H9 (cell line): ENCODE data around the gene PRDM1. TPM values are rescaled to one million over a fixed set of nuclear protein-coding genes. Genes with fewer than 3 reads are reported as not detected.
A peak's percentile ranks its signal among the peaks of the same experiment; 100 is the strongest.

Experiments used
- DNase-seq: peaks from one replicate; pipeline ENCODE4 v3.0.0-alpha.2; 2017
- H2AFZ ChIP-seq: one replicate; pipeline ENCODE4 v1.6.1; 2013; ENCODE audit warnings: mild to moderate bottlenecking, low read length, control low read depth, moderate library complexity
- H2AK5ac ChIP-seq: 2 replicates; pipeline ENCODE4 v1.6.1; 2013; ENCODE audit warnings: low read length, control low read depth, mixed read lengths; ENCODE audit not compliant: insufficient read length
- H2BK120ac ChIP-seq: one replicate; pipeline ENCODE4 v1.6.1; 2013; ENCODE audit warnings: low read depth, mild to moderate bottlenecking, low read length, control low read depth, inconsistent platforms; ENCODE audit not compliant: poor library complexity, severe bottlenecking
- H2BK12ac ChIP-seq: 2 replicates; pipeline ENCODE4 v1.6.1; 2013; ENCODE audit warnings: low read length, control low read depth, mixed read lengths, low read depth; ENCODE audit not compliant: insufficient read length
- H2BK15ac ChIP-seq: 2 replicates; pipeline ENCODE4 v1.6.1; 2013; ENCODE audit warnings: low read depth, low read length, control low read depth
- H2BK20ac ChIP-seq: one replicate; pipeline ENCODE4 v1.6.1; 2013; ENCODE audit warnings: low read depth, mild to moderate bottlenecking, low read length, control low read depth, inconsistent platforms; ENCODE audit not compliant: poor library complexity, severe bottlenecking
- H2BK5ac ChIP-seq: 2 replicates; pipeline ENCODE4 v1.6.1; 2013; ENCODE audit warnings: low read length, control low read depth, mixed read lengths; ENCODE audit not compliant: insufficient read length
- H3K14ac ChIP-seq: 2 replicates; pipeline ENCODE4 v1.6.1; 2013; ENCODE audit warnings: low read length, control low read depth; ENCODE audit not compliant: insufficient read depth
- H3K18ac ChIP-seq: 2 replicates; pipeline ENCODE4 v1.6.1; 2013; ENCODE audit warnings: low read depth, mild to moderate bottlenecking, mixed read lengths, low read length, control low read depth; ENCODE audit not compliant: insufficient read length
- H3K23ac ChIP-seq: 2 replicates; pipeline ENCODE4 v1.6.1; 2013; ENCODE audit warnings: low read length, control low read depth, mixed read lengths, low read depth; ENCODE audit not compliant: insufficient read length
- H3K23me2 ChIP-seq: 2 replicates; pipeline ENCODE4 v1.6.1; 2013; ENCODE audit warnings: low read depth, mild to moderate bottlenecking, mixed read lengths, low read length, control low read depth; ENCODE audit not compliant: insufficient read length, poor library complexity, severe bottlenecking
- H3K27ac ChIP-seq: 2 replicates; pipeline ENCODE4 v1.5.1; 2013; ENCODE audit warnings: low read length, control low read depth, mixed read lengths, low read depth; ENCODE audit not compliant: insufficient read length
- H3K27me3 ChIP-seq: 2 replicates; pipeline ENCODE4 v1.6.1; 2013; ENCODE audit warnings: low read length, control low read depth, inconsistent platforms; ENCODE audit not compliant: insufficient read depth
- H3K4ac ChIP-seq: 2 replicates; pipeline ENCODE4 v1.6.1; 2013; ENCODE audit warnings: low read depth, mild to moderate bottlenecking, control low read depth, inconsistent platforms, low read length, moderate library complexity
- H3K4me1 ChIP-seq: 2 replicates; pipeline ENCODE4 v1.6.1; 2013; ENCODE audit warnings: low read length, control low read depth, inconsistent platforms; ENCODE audit not compliant: insufficient read depth
- H3K4me2 ChIP-seq: 2 replicates; pipeline ENCODE4 v1.6.1; 2013; ENCODE audit warnings: low read length, control low read depth, mixed read lengths; ENCODE audit not compliant: insufficient read length, insufficient read depth
- H3K56ac ChIP-seq: 2 replicates; pipeline ENCODE4 v1.6.1; 2013; ENCODE audit warnings: low read depth, mild to moderate bottlenecking, mixed read lengths, low read length, control low read depth; ENCODE audit not compliant: insufficient read length
- H3K79me1 ChIP-seq: 2 replicates; pipeline ENCODE4 v1.6.1; 2013; ENCODE audit warnings: low read depth, mild to moderate bottlenecking, moderate library complexity, low read length, control low read depth, inconsistent platforms; ENCODE audit not compliant: insufficient read depth, poor library complexity, severe bottlenecking
- H3K79me2 ChIP-seq: 2 replicates; pipeline ENCODE4 v1.6.1; 2013; ENCODE audit warnings: low read length, control low read depth, inconsistent platforms; ENCODE audit not compliant: insufficient read depth
- H3K9ac ChIP-seq: 2 replicates; pipeline ENCODE4 v1.6.1; 2013; ENCODE audit warnings: low read length, control low read depth, mixed read lengths; ENCODE audit not compliant: insufficient read length; ENCODE audit errors: extremely low read depth
- H3K9me3 ChIP-seq: one replicate; pipeline ENCODE4 v1.6.1; 2013; ENCODE audit warnings: low read depth, low read length, inconsistent platforms; ENCODE audit not compliant: control insufficient read depth
- H3T11ph ChIP-seq: one replicate; pipeline ENCODE4 v1.6.1; 2013; ENCODE audit warnings: mild to moderate bottlenecking, low read length, control low read depth, inconsistent platforms
- H4K20me1 ChIP-seq: one replicate; pipeline ENCODE4 v1.6.1; 2013; ENCODE audit not compliant: control insufficient read depth, insufficient read length, insufficient read depth
- H4K5ac ChIP-seq: 2 replicates; pipeline ENCODE4 v1.6.1; 2013; ENCODE audit warnings: low read depth, mild to moderate bottlenecking, mixed read lengths, low read length, control low read depth; ENCODE audit not compliant: insufficient read length
- H4K8ac ChIP-seq: replicated peaks from 2 replicates; pipeline ENCODE4 v1.6.1; 2013; ENCODE audit warnings: low read length, control low read depth, mixed read lengths, low read depth; ENCODE audit not compliant: insufficient read length
- H4K91ac ChIP-seq: 2 replicates; pipeline ENCODE4 v1.6.1; 2013; ENCODE audit warnings: low read depth, mild to moderate bottlenecking, moderate library complexity, mixed read lengths, low read length, control low read depth; ENCODE audit not compliant: insufficient read length
- H3K27ac Mint-ChIP-seq, 3 experiments: 2 replicates in 2 of 3; 3 replicates in 1 of 3; pipeline ENCODE4 v1.8.0; 2020 to 2021; ENCODE audit warnings: mixed read lengths in 3 of 3, mild to moderate bottlenecking in 1 of 3, moderate library complexity in 1 of 3
- H3K27me3 Mint-ChIP-seq: 2 replicates; pipeline ENCODE4 v1.8.0; 2021; ENCODE audit warnings: low read depth, mild to moderate bottlenecking, moderate library complexity, mixed read lengths
- H3K36me3 Mint-ChIP-seq, 3 experiments: 2 replicates in 2 of 3; 3 replicates in 1 of 3; pipeline ENCODE4 v1.8.0; 2020 to 2021; ENCODE audit warnings: low read depth in 3 of 3, mixed read lengths in 3 of 3; ENCODE audit not compliant: insufficient read depth in 1 of 3
- H3K4me1 Mint-ChIP-seq, 2 experiments: 2 replicates each; pipeline ENCODE4 v1.8.0; 2020; ENCODE audit warnings: mixed read lengths in 2 of 2
- H3K4me3 Mint-ChIP-seq, 2 experiments: 2 replicates in 1 of 2; 3 replicates in 1 of 2; pipeline ENCODE4 v1.8.0; 2020 to 2021; ENCODE audit warnings: mild to moderate bottlenecking in 2 of 2, mixed read lengths in 2 of 2, moderate library complexity in 1 of 2
- H3K9me3 Mint-ChIP-seq, 2 experiments: 2 replicates in 1 of 2; 3 replicates in 1 of 2; pipeline ENCODE4 v1.8.0; 2020; ENCODE audit warnings: mild to moderate bottlenecking in 2 of 2, mixed read lengths in 2 of 2, moderate library complexity in 1 of 2
- WGBS: extraction: QIAGEN DNeasy Blood & Tissue Kit; methylation state at CpG from one replicate; pipeline ENCODE4 v1.1.7; 2013; ENCODE audit warnings: missing lambda C conversion rate, low lambda C conversion rate, mixed read lengths; ENCODE audit not compliant: insufficient read length; ENCODE audit errors: extremely low coverage; 5-methylcytosine and 5-hydroxymethylcytosine counted together
- total RNA-seq: library from RNA; stranded (reverse); gene quantifications from 2 replicates; pipeline ENCODE4 v1.2.1, GENCODE V29; 2021
- TF ChIP-seq, protein P1 (sequence below): fragments of 200-600 bp; sonication (generic); conservative IDR thresholded peaks from 3 replicates; pipeline ENCODE4 v1.8.0; 2021; ENCODE audit warnings: antibody characterized with exemption, mild to moderate bottlenecking

PRDM1 gene
- total RNA-seq, 1 experiment from 2014 or later: 2.9 TPM

DNA sequence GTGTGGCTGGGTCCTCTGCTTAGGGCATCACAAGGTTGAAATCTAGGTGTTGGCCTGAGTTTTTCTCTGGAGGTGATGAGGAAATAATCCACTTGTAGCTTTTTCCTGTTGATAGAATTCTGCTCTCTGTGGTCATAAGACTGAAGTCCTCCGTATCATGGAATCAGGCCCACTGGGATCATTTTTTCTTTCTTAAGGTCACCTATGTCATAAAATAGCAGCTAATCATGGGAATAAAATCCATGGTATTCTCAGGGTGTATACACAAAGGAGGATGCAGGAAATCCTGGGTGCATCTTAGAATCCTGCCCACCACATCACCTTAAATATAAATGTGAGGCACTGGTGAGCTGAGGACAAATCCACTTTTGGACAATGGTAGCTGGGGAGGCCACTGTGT, 72.7 kb downstream of the PRDM1 start:
- H3K27ac ChIP-seq: no peak overlapping the region
- Mint-ChIP-seq H3K27ac (peak overlapping the region in 1 of 3 experiments; percentile 71; a peak in 3 of 7 replicates), H3K36me3 (no peaks in the 10 kb centered on the region), H3K4me1 (peaks cover 23 to 44% of the 10 kb centered on the region in 2 experiments), H3K27me3 (peaks cover 3% of the 10 kb centered on the region; the same call in 1 of the 2 replicates), H3K9me3 (no peaks in the 10 kb centered on the region), H3K4me3 (no peak overlapping the region)
- no peak overlapping the region for H2AFZ ChIP-seq
- no peak overlapping the region for H3K23ac ChIP-seq
- H3K23me2 ChIP-seq: no peaks in the 10 kb centered on the region
- H3K4me1 ChIP-seq: peaks cover 3% of the 10 kb centered on the region; the same call in 1 of the 2 replicates
- WGBS: no CpG with 5 or more reads among the region's 1 CpG
- no peak overlapping the region for H3K56ac ChIP-seq
- H3K9me3 ChIP-seq: no peaks in the 10 kb centered on the region
- no peak overlapping the region for H2BK120ac ChIP-seq
- H3K18ac ChIP-seq: no peak overlapping the region
- H3K4ac ChIP-seq: no peak overlapping the region
- H3K4me2 ChIP-seq: no peak overlapping the region
- no peak overlapping the region for H2BK20ac ChIP-seq
- H3K9ac ChIP-seq: no peak overlapping the region
- H4K8ac ChIP-seq: no peak overlapping the region
- no peak for DNase-seq
- H2BK12ac ChIP-seq: no peak overlapping the region
- H2BK5ac ChIP-seq: no peak overlapping the region
- no peaks in the 10 kb centered on the region for H3K79me1 ChIP-seq
- H3K79me2 ChIP-seq: no peaks in the 10 kb centered on the region
- H4K20me1 ChIP-seq: no peaks in the 10 kb centered on the region
- no peak overlapping the region for H3K14ac ChIP-seq
- H2BK15ac ChIP-seq: no peak overlapping the region
- no peak overlapping the region for H4K91ac ChIP-seq
- no peak overlapping the region for H4K5ac ChIP-seq
- TF ChIP-seq, protein P1, sequence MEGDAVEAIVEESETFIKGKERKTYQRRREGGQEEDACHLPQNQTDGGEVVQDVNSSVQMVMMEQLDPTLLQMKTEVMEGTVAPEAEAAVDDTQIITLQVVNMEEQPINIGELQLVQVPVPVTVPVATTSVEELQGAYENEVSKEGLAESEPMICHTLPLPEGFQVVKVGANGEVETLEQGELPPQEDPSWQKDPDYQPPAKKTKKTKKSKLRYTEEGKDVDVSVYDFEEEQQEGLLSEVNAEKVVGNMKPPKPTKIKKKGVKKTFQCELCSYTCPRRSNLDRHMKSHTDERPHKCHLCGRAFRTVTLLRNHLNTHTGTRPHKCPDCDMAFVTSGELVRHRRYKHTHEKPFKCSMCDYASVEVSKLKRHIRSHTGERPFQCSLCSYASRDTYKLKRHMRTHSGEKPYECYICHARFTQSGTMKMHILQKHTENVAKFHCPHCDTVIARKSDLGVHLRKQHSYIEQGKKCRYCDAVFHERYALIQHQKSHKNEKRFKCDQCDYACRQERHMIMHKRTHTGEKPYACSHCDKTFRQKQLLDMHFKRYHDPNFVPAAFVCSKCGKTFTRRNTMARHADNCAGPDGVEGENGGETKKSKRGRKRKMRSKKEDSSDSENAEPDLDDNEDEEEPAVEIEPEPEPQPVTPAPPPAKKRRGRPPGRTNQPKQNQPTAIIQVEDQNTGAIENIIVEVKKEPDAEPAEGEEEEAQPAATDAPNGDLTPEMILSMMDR: no peak
- no peak overlapping the region for H3T11ph ChIP-seq
- no peaks in the 10 kb centered on the region for H3K27me3 ChIP-seq
- H2AK5ac ChIP-seq: no peak overlapping the region

Other genes with a start within 250 kb of the PRDM1 start
- gene ATG5, start 239.4 kb downstream of the PRDM1 start, total RNA-seq: 36.7 and 37.2 TPM in 2 replicates